ENCODE data around the gene TSPAN17.

Gene TSPAN17

DNA sequence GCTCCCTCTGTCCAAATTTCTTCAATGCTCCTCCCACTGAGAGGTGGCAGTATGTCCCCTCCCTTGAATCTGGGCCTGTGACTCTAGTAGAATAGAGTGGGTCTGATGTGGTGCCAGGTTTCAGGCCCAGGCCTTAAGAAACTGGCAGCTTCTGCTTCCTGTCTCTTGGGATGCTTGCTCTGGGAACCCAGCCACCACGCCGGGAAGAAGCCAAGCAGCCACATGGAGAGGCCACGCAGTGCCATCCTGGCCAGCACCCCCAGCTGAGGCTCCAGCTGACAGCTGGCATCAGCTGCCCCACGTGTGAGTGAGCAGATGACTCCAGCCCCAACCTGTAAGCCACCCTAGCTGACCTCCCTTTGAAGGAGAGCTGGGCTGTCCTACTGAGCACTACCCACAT, 7.3 kb upstream of the TSPAN17 start:
- peaks cover 10 to 34% of the 10 kb centered on the region in 2 donors for H3K27me3 Mint-ChIP-seq
- H3K4me3 Mint-ChIP-seq: no peak overlapping the region
- no peaks in the 10 kb centered on the region for H3K4me1 Mint-ChIP-seq (ENCODE audit: low read depth in 2 of 2)
- H3K9me3 Mint-ChIP-seq: peaks cover 0 to 4% of the 10 kb centered on the region in 2 donors
- DNase-seq: no peak
- H3K27ac Mint-ChIP-seq: no peak overlapping the region
- H3K36me3 Mint-ChIP-seq (ENCODE audit: insufficient read depth): peaks cover 7% of the 10 kb centered on the region
- no peak for ATAC-seq (replicated peaks)

DNA sequence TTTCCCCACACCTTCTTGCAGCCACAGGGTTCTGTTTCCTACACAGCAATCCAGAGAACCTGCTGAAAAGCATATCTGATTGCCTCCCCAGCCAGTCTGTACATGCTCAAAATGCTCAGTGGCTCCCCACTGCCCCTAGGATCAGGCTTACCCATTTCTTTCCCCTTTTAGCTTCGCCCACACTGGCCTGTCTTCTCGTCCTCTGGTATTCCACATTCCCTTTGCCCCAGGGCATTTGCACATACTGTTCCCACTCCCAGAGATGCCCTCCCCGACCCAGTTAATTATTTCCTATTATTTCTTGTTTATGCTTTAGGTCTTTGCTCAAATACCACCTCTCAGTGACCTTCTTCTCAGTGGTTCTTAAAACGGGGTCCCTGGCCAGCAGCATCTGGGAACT, 6.7 kb upstream of the TSPAN17 start:
- Mint-ChIP-seq H3K36me3 (ENCODE audit: insufficient read depth) (peaks cover 3% of the 10 kb centered on the region), H3K27ac (no peak overlapping the region), H3K4me3 (no peak overlapping the region), H3K27me3 (peaks cover 4 to 27% of the 10 kb centered on the region in 2 donors), H3K4me1 (ENCODE audit: low read depth in 2 of 2) (no peaks in the 10 kb centered on the region), H3K9me3 (no peaks in the 10 kb centered on the region)
- DNase-seq (no peak), ATAC-seq (replicated peaks) (no peak)

DNA sequence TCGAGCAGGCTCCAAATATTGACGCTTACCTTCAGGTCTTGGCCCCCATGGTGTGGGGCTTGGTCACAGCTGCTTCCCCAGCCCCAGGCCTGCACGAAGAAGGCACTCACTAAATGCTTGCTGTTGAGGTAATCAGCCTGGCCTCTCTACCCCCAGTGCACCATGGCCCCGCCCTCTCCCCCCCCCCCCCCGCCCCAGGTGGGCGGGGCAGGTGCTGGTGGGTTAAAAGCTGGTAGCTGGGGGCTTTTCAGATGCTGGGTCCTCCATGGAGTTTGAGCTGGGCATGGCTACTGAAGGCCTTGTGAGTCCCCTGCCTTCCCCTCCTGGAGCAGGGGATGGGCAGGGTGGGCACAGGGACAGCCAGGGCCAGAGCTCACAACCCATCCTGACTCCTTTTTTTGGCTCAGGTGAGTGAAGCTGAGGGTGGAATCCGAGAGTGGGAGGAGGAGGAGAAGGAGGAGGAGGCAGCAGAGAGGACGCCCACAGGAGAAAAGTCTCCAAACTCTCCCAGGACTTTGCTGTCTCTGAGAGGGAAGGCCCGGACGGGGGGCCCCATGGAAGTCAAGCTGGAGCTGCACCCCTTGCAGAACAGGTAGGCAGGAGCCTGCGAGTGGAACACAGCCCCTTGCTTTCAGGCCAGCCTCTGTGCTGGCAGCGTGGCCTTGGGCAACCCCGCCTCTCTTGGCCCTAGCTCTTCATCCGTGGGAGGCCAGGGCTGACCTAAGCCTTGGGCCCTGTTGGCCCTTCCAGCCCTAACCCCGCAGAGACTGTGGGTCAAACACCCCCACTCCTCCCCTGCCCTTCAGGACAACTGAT, 4.4 kb upstream of the TSPAN17 start:
- Mint-ChIP-seq H3K4me3 (no peak overlapping the region), H3K4me1 (ENCODE audit: low read depth in 2 of 2) (peaks cover 11 to 15% of the 10 kb centered on the region in 2 donors), H3K36me3 (ENCODE audit: insufficient read depth) (peaks cover 3% of the 10 kb centered on the region), H3K27ac (no peak overlapping the region), H3K9me3 (no peaks in the 10 kb centered on the region), H3K27me3 (peaks cover 0 to 5% of the 10 kb centered on the region in 2 donors)
- no peak for DNase-seq
- no peak for ATAC-seq (replicated peaks)

DNA sequence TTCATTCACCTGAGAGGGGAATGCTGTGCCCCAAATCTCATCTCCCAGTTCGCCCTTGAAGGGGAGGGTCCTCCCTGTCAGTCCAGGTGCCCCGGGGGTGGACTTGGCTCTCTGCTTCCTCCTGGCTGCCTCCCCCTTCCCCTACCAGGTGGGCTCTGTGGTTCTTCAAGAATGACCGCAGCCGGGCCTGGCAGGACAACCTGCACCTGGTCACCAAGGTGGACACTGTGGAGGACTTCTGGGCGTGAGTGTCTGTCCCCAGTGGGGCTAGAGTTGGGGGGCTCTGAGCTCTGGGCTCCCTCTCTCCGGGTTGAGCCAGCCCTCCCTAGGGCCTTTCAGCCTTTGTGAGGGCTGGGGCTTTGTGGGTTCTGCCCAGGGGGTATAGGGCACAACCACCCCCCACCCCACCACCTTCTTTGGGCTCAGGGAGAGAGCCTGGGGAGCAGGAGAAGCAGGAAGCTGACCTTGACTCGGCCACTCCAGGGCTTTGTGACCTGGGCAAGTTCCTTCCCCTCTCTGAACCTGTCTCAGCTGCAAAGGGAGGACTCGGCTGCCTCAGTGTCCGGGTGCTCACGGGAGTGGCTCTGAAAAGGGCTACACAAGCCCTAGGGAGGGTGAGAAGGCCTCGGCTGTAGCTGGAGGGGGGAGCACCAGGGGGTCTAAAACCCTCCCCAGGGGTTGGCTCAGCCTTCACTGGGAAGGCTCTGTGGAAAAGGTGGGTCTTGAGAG, 3.6 kb upstream of the TSPAN17 start:
- no peak overlapping the region for H3K27ac Mint-ChIP-seq

DNA sequence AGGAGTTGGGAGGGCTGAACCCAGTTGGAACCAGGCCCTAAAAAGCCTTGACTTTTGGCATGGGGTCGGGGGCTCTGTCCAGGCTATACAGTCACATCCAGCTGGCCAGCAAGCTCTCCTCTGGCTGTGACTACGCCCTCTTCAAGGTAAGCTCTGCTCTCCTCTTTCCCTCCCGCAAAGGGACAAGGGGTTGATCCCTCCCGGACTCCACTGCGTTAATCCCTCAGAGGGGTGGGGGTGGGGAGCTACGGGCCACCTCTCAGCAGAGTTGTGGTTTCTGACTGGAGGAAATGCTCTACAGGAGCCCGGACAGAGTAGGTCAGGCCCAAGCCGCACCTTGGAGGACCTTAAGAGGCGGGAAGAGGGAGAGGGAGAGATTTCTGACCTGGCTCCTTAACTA, 3.0 kb upstream of the TSPAN17 start:
- DNase-seq (no peak), ATAC-seq (replicated peaks) (no peak)
- H3K4me1 Mint-ChIP-seq (ENCODE audit: low read depth in 2 of 2): peaks cover 23 to 28% of the 10 kb centered on the region in 2 donors
- peaks cover 11% of the 10 kb centered on the region for H3K36me3 Mint-ChIP-seq (ENCODE audit: insufficient read depth)
- no peak overlapping the region for H3K4me3 Mint-ChIP-seq
- no peaks in the 10 kb centered on the region for H3K9me3 Mint-ChIP-seq
- no peak overlapping the region for H3K27ac Mint-ChIP-seq
- no peaks in the 10 kb centered on the region for H3K27me3 Mint-ChIP-seq

More for the DNA sequence above, 3.6 kb upstream of the TSPAN17 start:
- H3K4me1 Mint-ChIP-seq (ENCODE audit: low read depth in 2 of 2): peaks cover 17 to 21% of the 10 kb centered on the region in 2 donors
- H3K9me3 Mint-ChIP-seq: no peaks in the 10 kb centered on the region
- H3K27me3 Mint-ChIP-seq: no peaks in the 10 kb centered on the region
- H3K4me3 Mint-ChIP-seq: no peak overlapping the region
- H3K36me3 Mint-ChIP-seq (ENCODE audit: insufficient read depth): peaks cover 7% of the 10 kb centered on the region
- DNase-seq (no peak), ATAC-seq (replicated peaks) (no peak)

DNA sequence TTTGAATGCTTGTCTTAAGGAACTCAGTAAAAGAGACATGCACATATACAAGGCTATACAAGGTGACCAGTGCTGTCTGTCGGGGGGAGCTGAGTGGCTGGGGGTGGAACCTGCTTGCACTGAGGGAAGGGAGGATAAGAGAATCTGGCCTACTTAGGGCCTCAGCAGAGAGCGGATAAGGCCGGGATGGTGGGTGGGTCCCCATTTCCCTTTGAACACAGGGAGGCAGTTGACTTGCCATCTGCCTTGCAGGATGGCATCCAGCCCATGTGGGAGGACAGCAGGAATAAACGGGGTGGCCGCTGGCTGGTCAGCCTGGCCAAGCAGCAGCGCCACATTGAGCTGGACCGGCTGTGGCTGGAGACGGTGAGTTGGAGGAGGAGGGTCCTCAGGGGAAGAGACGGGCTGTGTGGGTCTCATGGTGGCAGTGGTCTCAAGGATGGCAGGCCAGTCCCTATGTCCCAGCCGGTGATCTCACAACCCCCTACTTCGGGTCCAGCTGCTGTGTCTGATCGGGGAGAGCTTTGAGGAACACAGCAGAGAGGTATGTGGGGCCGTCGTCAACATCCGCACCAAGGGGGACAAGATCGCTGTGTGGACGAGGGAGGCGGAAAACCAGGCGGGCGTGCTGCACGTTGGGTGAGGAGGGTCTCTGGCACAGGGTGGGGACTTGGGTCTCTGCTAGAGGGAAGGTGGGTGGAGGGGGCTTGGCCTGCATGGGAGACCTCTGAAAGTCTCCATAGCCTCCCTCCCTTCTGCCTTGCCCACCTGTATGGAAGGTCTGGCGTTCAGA, 2.2 kb upstream of the TSPAN17 start:
- DNase-seq: no peak
- no peak for ATAC-seq (replicated peaks)
- peak overlapping the region in 1 of 2 donors; percentile 51 for H3K4me3 Mint-ChIP-seq
- peaks cover 31% of the 10 kb centered on the region in 2 donors for H3K4me1 Mint-ChIP-seq (ENCODE audit: low read depth in 2 of 2)
- no peaks in the 10 kb centered on the region for H3K27me3 Mint-ChIP-seq
- H3K27ac Mint-ChIP-seq: peak overlapping the region; percentile 46 to 70
- H3K9me3 Mint-ChIP-seq: no peaks in the 10 kb centered on the region
- H3K36me3 Mint-ChIP-seq (ENCODE audit: insufficient read depth): peaks cover 14% of the 10 kb centered on the region

DNA sequence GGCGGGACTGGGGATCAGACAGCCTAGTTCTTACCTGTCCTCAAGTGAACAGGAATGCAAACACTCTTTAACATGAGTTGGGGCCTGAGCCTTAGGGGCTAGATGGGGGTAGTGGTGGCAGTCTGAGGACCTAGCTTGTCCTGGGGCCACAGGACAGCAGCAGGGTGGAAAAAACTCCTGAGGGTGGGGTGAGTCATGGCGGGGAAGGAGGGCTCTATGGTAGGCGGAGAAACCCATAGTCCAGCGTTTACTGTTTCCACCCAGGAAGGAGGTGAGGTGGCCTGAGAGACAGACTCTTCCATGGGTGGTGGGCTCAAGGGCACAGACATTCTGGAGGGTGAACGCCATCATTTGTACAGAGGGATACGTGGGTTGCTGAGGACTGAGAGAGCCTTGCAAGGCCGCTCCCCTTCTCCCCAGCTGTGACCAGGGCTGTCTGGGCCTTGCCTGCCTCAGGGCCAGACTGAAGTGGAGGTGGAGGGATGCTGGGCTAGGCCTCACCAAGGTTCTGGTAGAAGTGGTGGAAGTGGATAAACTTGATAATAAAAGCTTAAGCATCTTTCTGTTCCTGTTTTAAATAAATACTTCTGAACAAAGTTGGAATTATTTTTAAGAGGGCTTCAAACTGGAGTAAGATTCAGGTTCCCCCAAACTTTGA, 1.1 kb upstream of the TSPAN17 start:
- no peaks in the 10 kb centered on the region for H3K27me3 Mint-ChIP-seq
- H3K27ac Mint-ChIP-seq: peak overlapping the region; percentile 87 to 90
- H3K9me3 Mint-ChIP-seq: no peaks in the 10 kb centered on the region
- no peak for ATAC-seq (replicated peaks)
- H3K4me1 Mint-ChIP-seq (ENCODE audit: low read depth in 2 of 2): peaks cover 42% of the 10 kb centered on the region in 2 donors
- peak overlapping the region; percentile 82 to 91 for H3K4me3 Mint-ChIP-seq
- peaks cover 14% of the 10 kb centered on the region for H3K36me3 Mint-ChIP-seq (ENCODE audit: insufficient read depth)
- no peak for DNase-seq

DNA sequence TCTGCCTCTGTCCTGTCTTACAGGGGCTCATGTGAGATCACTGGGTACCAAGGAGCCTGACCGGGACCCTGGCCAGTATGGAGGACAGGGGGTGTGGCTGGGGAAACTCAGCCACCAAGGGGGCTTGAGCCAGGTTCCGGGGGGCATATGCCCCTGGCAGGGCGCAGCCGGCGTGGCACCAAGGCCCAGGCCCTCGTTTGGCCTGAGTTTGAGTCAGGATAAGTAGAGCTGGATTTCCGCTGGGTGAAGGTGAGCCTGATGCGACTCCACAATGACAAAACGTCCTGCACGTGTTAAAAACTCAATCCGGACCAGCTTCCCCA, 616 bp upstream of the TSPAN17 start:
- H3K36me3 Mint-ChIP-seq (ENCODE audit: insufficient read depth): peaks cover 14% of the 10 kb centered on the region
- DNase-seq (no peak), ATAC-seq (replicated peaks) (no peak)
- H3K27me3 Mint-ChIP-seq: no peaks in the 10 kb centered on the region
- peaks cover 46 to 47% of the 10 kb centered on the region in 2 donors for H3K4me1 Mint-ChIP-seq (ENCODE audit: low read depth in 2 of 2)
- peak overlapping the region; percentile 82 to 91 for H3K4me3 Mint-ChIP-seq
- H3K27ac Mint-ChIP-seq: peak overlapping the region; percentile 87 to 90
- no peaks in the 10 kb centered on the region for H3K9me3 Mint-ChIP-seq

DNA sequence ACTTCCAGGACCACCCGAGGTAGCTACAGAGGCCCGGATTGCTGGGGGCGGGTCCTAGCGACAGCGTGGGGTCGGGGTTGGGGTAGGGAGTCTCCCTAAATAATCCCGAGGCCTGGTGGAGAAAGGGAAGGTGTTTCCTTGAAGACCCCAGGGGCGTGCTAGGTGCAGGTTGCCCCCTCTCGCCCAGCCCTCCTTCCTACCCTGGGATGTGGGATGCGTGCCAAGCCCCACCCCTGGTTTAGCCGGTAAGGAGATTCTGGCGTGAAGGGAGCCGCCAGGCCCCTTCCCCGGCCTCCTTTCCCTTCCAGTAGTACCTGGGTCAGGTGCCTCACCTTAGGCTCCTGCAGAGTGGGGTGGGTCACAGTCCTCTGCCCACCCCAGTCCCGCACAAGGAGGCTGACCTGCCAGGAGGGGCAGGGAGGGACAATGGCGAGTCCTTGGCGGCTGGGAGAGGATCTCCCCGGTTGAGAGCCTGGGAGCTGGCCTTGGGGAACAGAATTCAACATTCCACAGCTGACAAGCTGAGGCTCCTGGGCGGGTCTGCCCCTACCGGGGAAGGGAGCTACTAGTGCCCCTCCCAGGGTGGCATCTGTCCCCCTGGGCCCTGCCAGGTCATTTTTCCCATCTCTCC, 674 bp downstream of the TSPAN17 start:
- no peaks in the 10 kb centered on the region for H3K27me3 Mint-ChIP-seq
- DNase-seq (peak in 1 of 3 experiments; percentile 8), ATAC-seq (replicated peaks) (no peak)
- peak overlapping the region; percentile 55 to 90 for H3K27ac Mint-ChIP-seq
- H3K36me3 Mint-ChIP-seq (ENCODE audit: insufficient read depth): peaks cover 14% of the 10 kb centered on the region
- peaks cover 56 to 58% of the 10 kb centered on the region in 2 donors for H3K4me1 Mint-ChIP-seq (ENCODE audit: low read depth in 2 of 2)
- H3K4me3 Mint-ChIP-seq: peak overlapping the region; percentile 82 to 91
- H3K9me3 Mint-ChIP-seq: no peaks in the 10 kb centered on the region

DNA sequence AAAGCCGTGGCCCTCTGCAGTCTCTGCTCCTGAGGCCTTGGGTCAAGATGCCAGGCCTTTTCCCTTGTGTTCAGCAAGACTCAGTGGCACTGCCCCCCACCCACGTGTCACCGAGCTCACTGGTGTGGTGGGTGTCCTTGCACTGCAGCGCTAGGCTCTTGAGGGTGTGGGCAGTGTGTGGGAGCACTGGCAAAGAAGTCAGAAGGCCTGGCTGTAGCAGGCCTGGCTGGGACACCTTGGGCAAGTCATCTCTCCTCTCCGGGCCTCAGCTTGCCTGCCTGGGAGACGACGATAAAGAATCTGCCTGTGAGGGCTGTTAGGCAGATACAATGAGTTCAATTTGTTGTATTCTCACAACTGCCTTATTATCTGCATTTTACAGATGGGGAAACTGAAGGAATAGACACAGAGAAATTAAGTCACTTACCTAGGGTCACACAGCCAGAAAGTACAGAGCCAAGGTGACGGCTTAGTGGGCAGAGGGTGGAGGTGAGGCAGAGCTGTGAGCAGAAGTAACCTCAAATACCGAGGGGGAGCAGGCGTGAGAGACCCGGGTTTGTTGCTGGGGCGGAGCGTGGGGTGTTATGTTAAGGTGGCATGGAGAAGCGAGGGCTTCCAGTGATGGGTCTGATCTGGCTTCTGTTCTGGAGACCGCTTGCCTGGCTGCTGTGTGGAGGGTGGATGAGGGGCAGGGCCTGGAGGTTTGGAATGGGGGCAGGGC, 1.4 kb downstream of the TSPAN17 start:
- H3K4me1 Mint-ChIP-seq (ENCODE audit: low read depth in 2 of 2): peaks cover 63 to 65% of the 10 kb centered on the region in 2 donors

DNA sequence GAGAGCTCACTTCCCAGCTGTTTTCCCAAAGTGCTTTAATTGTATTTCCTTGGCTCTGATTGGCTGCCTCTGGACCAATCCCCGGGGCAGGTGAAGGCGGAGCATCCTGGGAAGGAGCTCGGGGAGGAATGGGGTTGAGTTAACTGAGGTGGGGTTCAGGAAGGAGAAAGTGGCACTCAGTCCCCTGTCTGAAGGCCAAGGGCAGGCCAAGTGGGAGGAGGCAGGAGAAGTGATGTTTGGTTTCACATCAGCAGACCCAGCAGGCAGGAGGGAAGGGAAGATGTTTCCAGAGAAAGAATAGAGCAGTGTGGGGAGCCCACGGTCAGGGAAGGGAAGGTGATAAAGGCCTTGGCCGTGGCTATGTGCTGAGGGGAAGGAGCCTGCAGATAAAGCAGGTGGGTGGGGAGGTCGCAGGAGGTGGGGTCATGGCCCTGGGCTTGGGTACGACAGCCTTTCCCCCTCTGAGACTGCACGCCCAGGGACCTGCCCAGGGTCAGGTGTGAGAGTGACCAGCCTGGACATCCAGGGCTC, 3.1 kb downstream of the TSPAN17 start:
- Mint-ChIP-seq H3K27ac (peak overlapping the region; percentile 66 to 73), H3K9me3 (no peaks in the 10 kb centered on the region)

More for the DNA sequence above, 1.4 kb downstream of the TSPAN17 start:
- no peaks in the 10 kb centered on the region for H3K27me3 Mint-ChIP-seq
- peak overlapping the region; percentile 55 to 90 for H3K27ac Mint-ChIP-seq
- no peaks in the 10 kb centered on the region for H3K9me3 Mint-ChIP-seq
- ATAC-seq (replicated peaks) (peak; percentile 52), DNase-seq (peak; percentile 44 to 53 (median 49))
- peaks cover 14% of the 10 kb centered on the region for H3K36me3 Mint-ChIP-seq (ENCODE audit: insufficient read depth)
- peak overlapping the region; percentile 82 to 91 for H3K4me3 Mint-ChIP-seq

DNA sequence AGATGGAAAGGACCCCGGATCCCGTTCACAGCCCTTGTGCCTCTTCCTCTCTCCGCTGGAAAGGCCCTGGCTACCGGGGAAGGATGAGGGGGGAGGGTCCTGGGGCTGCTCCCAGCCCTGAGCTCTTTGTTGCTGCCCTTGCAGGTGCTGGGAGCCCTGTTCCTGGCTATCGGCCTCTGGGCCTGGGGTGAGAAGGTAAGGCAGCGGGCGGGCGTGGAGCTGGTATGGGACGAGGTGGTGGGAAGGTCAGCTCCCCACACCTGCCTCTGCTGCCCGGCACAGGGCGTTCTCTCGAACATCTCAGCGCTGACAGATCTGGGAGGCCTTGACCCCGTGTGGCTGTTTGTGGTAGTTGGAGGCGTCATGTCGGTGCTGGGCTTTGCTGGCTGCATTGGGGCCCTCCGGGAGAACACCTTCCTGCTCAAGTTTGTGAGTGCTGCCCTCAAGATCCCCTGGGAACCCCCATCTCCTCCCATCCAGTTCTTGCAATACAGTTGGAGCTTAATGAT, 4.2 kb downstream of the TSPAN17 start:
- peak overlapping the region; percentile 9 to 29 for H3K4me3 Mint-ChIP-seq
- H3K4me1 Mint-ChIP-seq (ENCODE audit: low read depth in 2 of 2): peaks cover 58 to 65% of the 10 kb centered on the region in 2 donors
- ATAC-seq (replicated peaks) (no peak), DNase-seq (no peak)
- H3K36me3 Mint-ChIP-seq (ENCODE audit: insufficient read depth): peaks cover 16% of the 10 kb centered on the region
- no peaks in the 10 kb centered on the region for H3K27me3 Mint-ChIP-seq
- H3K9me3 Mint-ChIP-seq: no peaks in the 10 kb centered on the region
- H3K27ac Mint-ChIP-seq: peak overlapping the region; percentile 25 to 73

More for the DNA sequence above, 3.1 kb downstream of the TSPAN17 start:
- ATAC-seq (replicated peaks) (no peak), DNase-seq (no peak)
- Mint-ChIP-seq H3K36me3 (ENCODE audit: insufficient read depth) (peaks cover 11% of the 10 kb centered on the region), H3K4me3 (peak overlapping the region in 1 of 2 donors; percentile 15), H3K4me1 (ENCODE audit: low read depth in 2 of 2) (peaks cover 65 to 72% of the 10 kb centered on the region in 2 donors), H3K27me3 (no peaks in the 10 kb centered on the region)

Data from effector memory CD8-positive, alpha-beta T cell (primary cell).